ENCODE data around the gene DSTN.

Gene DSTN

GRCh38 chr20:17637985-17638640, 68.2 kb downstream of the DSTN start:
- TF ChIP-seq PATZ1 (CRISPR knock-in tag; IDR thresholded peaks at IDR 0.05; ENCODE audit: borderline replicate concordance) = no peak
- no peak for TF ChIP-seq ZNF70 (CRISPR knock-in tag; IDR thresholded peaks at IDR 0.05)
- no peak for TF ChIP-seq CSDC2 (CRISPR knock-in tag; IDR thresholded peaks at IDR 0.05)
- TF ChIP-seq BACH2 (CRISPR knock-in tag; IDR thresholded peaks at IDR 0.05; ENCODE audit: borderline replicate concordance) = no peak
- TF ChIP-seq ZNF565 (CRISPR knock-in tag; conservative IDR thresholded peaks at IDR 0.05; ENCODE audit: low read depth) = no peak
- no peak for TF ChIP-seq ISL1 (CRISPR knock-in tag; IDR thresholded peaks at IDR 0.05)
- TF ChIP-seq TCF4 (CRISPR knock-in tag; IDR thresholded peaks at IDR 0.05; ENCODE audit: borderline replicate concordance) = no peak
- TF ChIP-seq CSRNP3 (CRISPR knock-in tag; IDR thresholded peaks at IDR 0.05) = no peak
- no peak for TF ChIP-seq PPARA (CRISPR knock-in tag; IDR thresholded peaks at IDR 0.05; ENCODE audit: borderline replicate concordance)
- TF ChIP-seq OSR1 (CRISPR knock-in tag; IDR thresholded peaks at IDR 0.05) = no peak
- no peak for TF ChIP-seq ZNF8 (CRISPR knock-in tag; IDR thresholded peaks at IDR 0.05)
- no peak for TF ChIP-seq GLIS3 (CRISPR knock-in tag; IDR thresholded peaks at IDR 0.05)
- no peak for TF ChIP-seq TOX (CRISPR knock-in tag; IDR thresholded peaks at IDR 0.05; ENCODE audit: borderline replicate concordance)
- TF ChIP-seq ZFP30 (CRISPR knock-in tag; IDR thresholded peaks at IDR 0.05) = no peak
- TF ChIP-seq POU6F1 (CRISPR knock-in tag; IDR thresholded peaks at IDR 0.05; ENCODE audit: borderline replicate concordance, low read depth) = no peak
- no peak for TF ChIP-seq ZC3H10 (CRISPR knock-in tag; IDR thresholded peaks at IDR 0.05)
- TF ChIP-seq ESRRG (CRISPR knock-in tag; IDR thresholded peaks at IDR 0.05) = no peak
- no peak for TF ChIP-seq ZFP3 (CRISPR knock-in tag; IDR thresholded peaks at IDR 0.05)

GRCh38 chr20:17638835-17639407, 69.0 kb downstream of the DSTN start:
- TF ChIP-seq CSDC2 (CRISPR knock-in tag; IDR thresholded peaks at IDR 0.05) (no peak), CSRNP3 (CRISPR knock-in tag; IDR thresholded peaks at IDR 0.05) (no peak), ZFP30 (CRISPR knock-in tag; IDR thresholded peaks at IDR 0.05) (no peak), ESRRG (CRISPR knock-in tag; IDR thresholded peaks at IDR 0.05) (no peak), ISL1 (CRISPR knock-in tag; IDR thresholded peaks at IDR 0.05) (no peak), OSR1 (CRISPR knock-in tag; IDR thresholded peaks at IDR 0.05) (no peak), BACH2 (CRISPR knock-in tag; IDR thresholded peaks at IDR 0.05; ENCODE audit: borderline replicate concordance) (no peak)
- no peak for ATAC-seq

More at GRCh38 chr20:17637985-17638640, 68.2 kb downstream of the DSTN start:
- no peak for ATAC-seq

GRCh38 chr20:17640146-17640874, 70.4 kb downstream of the DSTN start:
- TF ChIP-seq CSDC2 (CRISPR knock-in tag; IDR thresholded peaks at IDR 0.05) = no peak
- no peak for TF ChIP-seq ARNTL (CRISPR knock-in tag; IDR thresholded peaks at IDR 0.05; ENCODE audit: borderline replicate concordance, low read depth)
- no peak for ATAC-seq

GRCh38 chr20:17640875-17641378, 71.1 kb downstream of the DSTN start:
- ATAC-seq = no peak
- no peak for TF ChIP-seq PPARA (CRISPR knock-in tag; IDR thresholded peaks at IDR 0.05; ENCODE audit: borderline replicate concordance)
- no peak for TF ChIP-seq ZFP30 (CRISPR knock-in tag; IDR thresholded peaks at IDR 0.05)
- no peak for TF ChIP-seq RARB (CRISPR knock-in tag; IDR thresholded peaks at IDR 0.05)
- no peak for TF ChIP-seq CREB5 (CRISPR knock-in tag; IDR thresholded peaks at IDR 0.05; ENCODE audit: low read depth)
- no peak for TF ChIP-seq ZFP3 (CRISPR knock-in tag; IDR thresholded peaks at IDR 0.05)
- no peak for TF ChIP-seq ISL1 (CRISPR knock-in tag; IDR thresholded peaks at IDR 0.05)
- no peak for TF ChIP-seq ZNF70 (CRISPR knock-in tag; IDR thresholded peaks at IDR 0.05)
- no peak for TF ChIP-seq OSR1 (CRISPR knock-in tag; IDR thresholded peaks at IDR 0.05)
- no peak for TF ChIP-seq SNAI2 (CRISPR knock-in tag; IDR thresholded peaks at IDR 0.05)
- no peak for TF ChIP-seq CSDC2 (CRISPR knock-in tag; IDR thresholded peaks at IDR 0.05)
- TF ChIP-seq TSHZ2 (CRISPR knock-in tag; IDR thresholded peaks at IDR 0.05) = no peak
- TF ChIP-seq BACH2 (CRISPR knock-in tag; IDR thresholded peaks at IDR 0.05; ENCODE audit: borderline replicate concordance) = no peak
